RWPE1 (cell line): ENCODE measurements around the gene MLKL.

Source experiments
- CTCF ChIA-PET: fragments of 350-600 bp; sonication (Branson Sonifier 250); formaldehyde crosslinking; extraction: SDS; loops from one replicate; lab custom pipeline; 2021; lab: Yijun Ruan, JAX
- POLR2A ChIA-PET: fragments of 400-600 bp; formaldehyde crosslinking; extraction: SDS; loops from one replicate; lab custom pipeline; 2020; ENCODE audit warnings: antibody characterized with exemption; ENCODE audit not compliant: low non-redundant PET; lab: Yijun Ruan, JAX
- DNase-seq: peaks from one replicate; pipeline ENCODE4 v3.0.0; 2012; ENCODE audit warnings: low spot score
- H3K27ac ChIP-seq: fragments of 450-650 bp; 2 replicates; pipeline ENCODE4 v1.5.1; 2017
- CTCF ChIP-seq: fragments of 450-650 bp; conservative IDR thresholded peaks from 2 replicates; pipeline ENCODE4 v1.5.1; 2017; ENCODE audit warnings: low read depth, mild to moderate bottlenecking

MLKL gene

GRCh38 chr16:74700438-74701225 lies at the start of gene MLKL:
Gene MLKL (minus strand): TSS chr16:74700862. CDS start chr16:74695757, 5,105 bp downstream.
- ChIA-PET CTCF (interaction anchor here (0.5 to 2.1 kb wide), 7 partner anchors 22 to 298 kb away, joined by 3 to 13 read pairs (median 4); partner anchors contain the start of gene ZNRF1), POLR2A (no interaction called here)
- DNase-seq, result peak; percentile 41
- peak within 1 kb of the TSS; percentile 90 for H3K27ac ChIP-seq
- no peak for TF ChIP-seq CTCF

GRCh38 chr16:74749291-74750055 lies 48.8 kb upstream of the MLKL start:
- ChIA-PET CTCF (interaction anchor here (0.6 kb wide), 1 partner anchor 144 kb away, joined by 5 read pairs; no protein-coding TSS in a partner anchor), POLR2A (no interaction called here)
- no peak for DNase-seq

GRCh38 chr16:74748616-74749026 lies 48.0 kb upstream of the MLKL start:
- POLR2A ChIA-PET, result no interaction called here
- CTCF ChIA-PET, result no interaction called here
- TF ChIP-seq CTCF, result no peak
- H3K27ac ChIP-seq, result no peak overlapping the region
- DNase-seq, result no peak

More at GRCh38 chr16:74749291-74750055, 48.8 kb upstream of the MLKL start:
- TF ChIP-seq CTCF, result no peak
- H3K27ac ChIP-seq, result no peak overlapping the region

- CTCF ChIA-PET, result no interaction called here
- no peak for TF ChIP-seq CTCF
- H3K27ac ChIP-seq, result no peak overlapping the region
- no peak for DNase-seq
- POLR2A ChIA-PET, result no interaction called here
These were observed 47.3 kb upstream of the MLKL start for GRCh38 chr16:74747716-74748615.

GRCh38 chr16:74745926-74746325 lies 45.3 kb upstream of the MLKL start:
- no peak for TF ChIP-seq CTCF
- ChIA-PET CTCF (interaction anchor here (0.7 kb wide), 1 partner anchor 20 kb away, joined by 4 read pairs; no protein-coding TSS in a partner anchor), POLR2A (no interaction called here)
- DNase-seq, result no peak
- no peak overlapping the region for H3K27ac ChIP-seq
